HepG2 (cell line): ENCODE data around the gene MRPL2. TPM values are rescaled to one million over a fixed set of nuclear protein-coding genes. Genes with fewer than 3 reads are reported as not detected.

Experiments used
- CHD4 ChIP-seq: fragments of 200-600 bp; sonication (generic); IDR thresholded peaks from 2 replicates; pipeline ENCODE4 v1.7.0; 2017; ENCODE audit warnings: mild to moderate bottlenecking, low read length, borderline replicate concordance
- HNF4A ChIP-seq: sonication (generic); formaldehyde crosslinking; IDR thresholded peaks from 2 replicates; pipeline ENCODE4 v1.4.0; 2020; ENCODE audit warnings: missing genetic modification reagents
- MAF1 ChIP-seq: sonication (generic); formaldehyde crosslinking; IDR thresholded peaks from 2 replicates; pipeline ENCODE4 v1.5.0; 2020; ENCODE audit warnings: missing genetic modification reagents, borderline replicate concordance
- MLXIP ChIP-seq: sonication (generic); formaldehyde crosslinking; IDR thresholded peaks from 2 replicates; pipeline ENCODE4 v1.9.0; 2021; ENCODE audit warnings: missing genetic modification reagents, borderline replicate concordance
- NCOR1 ChIP-seq: fragments of 200-600 bp; sonication (generic); IDR thresholded peaks from 2 replicates; pipeline ENCODE4 v1.7.0; 2017; ENCODE audit warnings: antibody characterized with exemption, low read length, borderline replicate concordance
- NFKBIZ ChIP-seq: IDR thresholded peaks from 2 replicates; pipeline ENCODE4 v1.6.1; 2018; ENCODE audit warnings: missing genetic modification reagents, missing compliant biosample characterization
- PAF1 ChIP-seq: IDR thresholded peaks from 2 replicates; pipeline ENCODE4 v1.6.1; 2016; ENCODE audit warnings: missing genetic modification reagents, missing compliant biosample characterization
- TBX3 ChIP-seq: fragments of 450-650 bp; IDR thresholded peaks from 2 replicates; pipeline ENCODE4 v1.6.1; 2017; ENCODE audit warnings: antibody characterized with exemption, mild to moderate bottlenecking, inconsistent platforms, borderline replicate concordance
- TOE1 ChIP-seq: sonication (generic); formaldehyde crosslinking; IDR thresholded peaks from 2 replicates; pipeline ENCODE4 v1.4.0; 2020; ENCODE audit warnings: mild to moderate bottlenecking, missing genetic modification reagents
- ZNF34 ChIP-seq: sonication (generic); formaldehyde crosslinking; IDR thresholded peaks from 2 replicates; pipeline ENCODE4 v1.4.0; 2020; ENCODE audit warnings: mild to moderate bottlenecking, missing genetic modification reagents, borderline replicate concordance
- ZNF530 ChIP-seq: sonication (generic); formaldehyde crosslinking; IDR thresholded peaks from 2 replicates; pipeline ENCODE4 v1.5.0; 2020; ENCODE audit warnings: low read depth, mild to moderate bottlenecking, missing genetic modification reagents
- polyA plus RNA-seq, 8 experiments: library from polyadenylated mRNA; depleted of rRNA in 3 of 8; stranded (reverse) in 7 of 8; unstranded in 1 of 8; fragments of >200 nt; fragmentation: Illumina TruSeq in 4 of 8; extraction: Trizol in 4 of 8; gene quantifications; 2 replicates each; pipeline versions ENCODE4 v1.2.1 to v1.2.3, GENCODE V29; 2011 to 2016; ENCODE audit warnings: low read depth in 4 of 8, missing spikeins in 1 of 8, mixed read lengths in 1 of 8; ENCODE audit not compliant: insufficient read depth in 1 of 8
- total RNA-seq, 5 experiments: library from RNA; depleted of rRNA; stranded (reverse); fragments of >200 nt; fragmentation: Illumina TruSeq; extraction: Trizol; gene quantifications; 2 replicates each; pipeline ENCODE4 v1.2.3, GENCODE V29; 2016; ENCODE audit warnings: low read depth in 1 of 5
- TF ChIP-seq, protein P1 (sequence below): sonication (generic); formaldehyde crosslinking; IDR thresholded peaks from 2 replicates; pipeline ENCODE4 v1.5.1; 2020; ENCODE audit warnings: missing genetic modification reagents, mild to moderate bottlenecking, borderline replicate concordance
- TF ChIP-seq, protein P2 (sequence below): sonication (generic); formaldehyde crosslinking; IDR thresholded peaks from 2 replicates; pipeline ENCODE4 v1.4.0; 2020; ENCODE audit warnings: mild to moderate bottlenecking, missing genetic modification reagents
- TF ChIP-seq, protein P3 (sequence below): sonication (generic); formaldehyde crosslinking; IDR thresholded peaks from 2 replicates; pipeline ENCODE4 v1.4.0; 2020; ENCODE audit warnings: missing genetic modification reagents

Gene MRPL2
- total and polyA plus RNA-seq, 2 of the 13 experiments (the other 11 are each of a cell fraction or from before 2014, with no cell fraction given) = 56.8 to 65.6 TPM

DNA sequence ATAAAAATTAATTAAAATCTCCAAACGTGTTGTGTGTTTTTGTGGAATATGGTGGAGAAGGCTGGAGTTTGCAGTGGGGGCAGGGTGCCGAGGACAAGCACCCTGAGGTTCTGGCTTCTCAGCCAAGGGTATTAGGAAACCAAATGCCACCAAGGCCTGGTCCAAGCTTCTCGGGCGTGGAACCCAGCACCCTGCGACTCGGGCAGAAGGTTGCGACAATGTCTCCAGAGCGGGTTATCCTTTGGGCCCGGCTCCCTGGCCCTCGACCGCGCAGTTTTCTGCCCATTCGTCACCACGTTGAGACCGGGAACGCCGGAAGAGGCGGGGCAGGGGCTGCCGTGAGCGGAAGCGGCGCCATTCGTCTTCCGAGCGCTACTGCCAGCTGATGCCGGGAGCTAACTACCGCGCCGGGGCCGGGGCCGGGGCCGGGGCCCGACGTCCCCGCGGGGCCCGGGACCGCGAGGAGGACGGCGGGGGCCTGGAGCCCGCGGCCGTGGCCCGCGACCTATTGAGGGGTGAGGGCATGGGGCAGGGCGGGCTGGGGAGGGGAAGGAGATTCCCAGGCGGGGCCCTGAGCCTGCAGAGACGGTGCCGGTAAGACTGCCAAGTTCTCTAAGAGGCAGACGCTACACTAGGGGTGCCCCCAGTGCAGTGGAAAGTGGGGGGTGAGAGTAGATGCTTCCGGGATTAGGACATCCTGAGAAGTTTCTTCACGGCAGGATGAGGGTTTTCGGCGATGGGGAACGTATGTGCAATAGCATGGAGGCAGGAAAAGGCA, 37.8 kb downstream of the MRPL2 start, which contains the start of gene RRP36 (continued):
- TF ChIP-seq NCOR1 (no peak), ZNF34 (CRISPR knock-in tag) (no peak), MLXIP (CRISPR knock-in tag) (0 out of 2 replicates have a peak, but pooled peaks have one; percentile 26), NFKBIZ (CRISPR knock-in tag) (no peak), TOE1 (CRISPR knock-in tag) (no peak), MAF1 (CRISPR knock-in tag) (0 out of 2 replicates have a peak, but pooled peaks have one; percentile 38), TBX3 (no peak), CHD4 (no peak), PAF1 (no peak; the same call in 1 of the 2 replicates), ZNF530 (CRISPR knock-in tag) (no peak), HNF4A (CRISPR knock-in tag) (peak; percentile 24; the same call in 1 of the 2 replicates)
- TF ChIP-seq, protein P1, sequence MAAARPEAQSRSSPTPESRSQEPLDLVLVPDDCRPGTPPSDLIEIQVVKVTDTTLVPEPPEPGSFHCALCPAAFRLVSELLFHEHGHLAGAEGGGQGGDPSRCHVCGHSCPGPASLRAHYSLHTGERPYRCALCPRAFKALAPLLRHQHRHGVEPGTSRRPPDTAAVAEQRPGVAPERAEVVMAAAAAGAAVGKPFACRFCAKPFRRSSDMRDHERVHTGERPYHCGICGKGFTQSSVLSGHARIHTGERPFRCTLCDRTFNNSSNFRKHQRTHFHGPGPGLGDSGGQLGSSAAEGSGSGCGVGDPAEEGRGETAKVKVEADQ (CRISPR knock-in tag) = peak; percentile 83; the same call in 1 of the 2 replicates
- TF ChIP-seq, protein P2, sequence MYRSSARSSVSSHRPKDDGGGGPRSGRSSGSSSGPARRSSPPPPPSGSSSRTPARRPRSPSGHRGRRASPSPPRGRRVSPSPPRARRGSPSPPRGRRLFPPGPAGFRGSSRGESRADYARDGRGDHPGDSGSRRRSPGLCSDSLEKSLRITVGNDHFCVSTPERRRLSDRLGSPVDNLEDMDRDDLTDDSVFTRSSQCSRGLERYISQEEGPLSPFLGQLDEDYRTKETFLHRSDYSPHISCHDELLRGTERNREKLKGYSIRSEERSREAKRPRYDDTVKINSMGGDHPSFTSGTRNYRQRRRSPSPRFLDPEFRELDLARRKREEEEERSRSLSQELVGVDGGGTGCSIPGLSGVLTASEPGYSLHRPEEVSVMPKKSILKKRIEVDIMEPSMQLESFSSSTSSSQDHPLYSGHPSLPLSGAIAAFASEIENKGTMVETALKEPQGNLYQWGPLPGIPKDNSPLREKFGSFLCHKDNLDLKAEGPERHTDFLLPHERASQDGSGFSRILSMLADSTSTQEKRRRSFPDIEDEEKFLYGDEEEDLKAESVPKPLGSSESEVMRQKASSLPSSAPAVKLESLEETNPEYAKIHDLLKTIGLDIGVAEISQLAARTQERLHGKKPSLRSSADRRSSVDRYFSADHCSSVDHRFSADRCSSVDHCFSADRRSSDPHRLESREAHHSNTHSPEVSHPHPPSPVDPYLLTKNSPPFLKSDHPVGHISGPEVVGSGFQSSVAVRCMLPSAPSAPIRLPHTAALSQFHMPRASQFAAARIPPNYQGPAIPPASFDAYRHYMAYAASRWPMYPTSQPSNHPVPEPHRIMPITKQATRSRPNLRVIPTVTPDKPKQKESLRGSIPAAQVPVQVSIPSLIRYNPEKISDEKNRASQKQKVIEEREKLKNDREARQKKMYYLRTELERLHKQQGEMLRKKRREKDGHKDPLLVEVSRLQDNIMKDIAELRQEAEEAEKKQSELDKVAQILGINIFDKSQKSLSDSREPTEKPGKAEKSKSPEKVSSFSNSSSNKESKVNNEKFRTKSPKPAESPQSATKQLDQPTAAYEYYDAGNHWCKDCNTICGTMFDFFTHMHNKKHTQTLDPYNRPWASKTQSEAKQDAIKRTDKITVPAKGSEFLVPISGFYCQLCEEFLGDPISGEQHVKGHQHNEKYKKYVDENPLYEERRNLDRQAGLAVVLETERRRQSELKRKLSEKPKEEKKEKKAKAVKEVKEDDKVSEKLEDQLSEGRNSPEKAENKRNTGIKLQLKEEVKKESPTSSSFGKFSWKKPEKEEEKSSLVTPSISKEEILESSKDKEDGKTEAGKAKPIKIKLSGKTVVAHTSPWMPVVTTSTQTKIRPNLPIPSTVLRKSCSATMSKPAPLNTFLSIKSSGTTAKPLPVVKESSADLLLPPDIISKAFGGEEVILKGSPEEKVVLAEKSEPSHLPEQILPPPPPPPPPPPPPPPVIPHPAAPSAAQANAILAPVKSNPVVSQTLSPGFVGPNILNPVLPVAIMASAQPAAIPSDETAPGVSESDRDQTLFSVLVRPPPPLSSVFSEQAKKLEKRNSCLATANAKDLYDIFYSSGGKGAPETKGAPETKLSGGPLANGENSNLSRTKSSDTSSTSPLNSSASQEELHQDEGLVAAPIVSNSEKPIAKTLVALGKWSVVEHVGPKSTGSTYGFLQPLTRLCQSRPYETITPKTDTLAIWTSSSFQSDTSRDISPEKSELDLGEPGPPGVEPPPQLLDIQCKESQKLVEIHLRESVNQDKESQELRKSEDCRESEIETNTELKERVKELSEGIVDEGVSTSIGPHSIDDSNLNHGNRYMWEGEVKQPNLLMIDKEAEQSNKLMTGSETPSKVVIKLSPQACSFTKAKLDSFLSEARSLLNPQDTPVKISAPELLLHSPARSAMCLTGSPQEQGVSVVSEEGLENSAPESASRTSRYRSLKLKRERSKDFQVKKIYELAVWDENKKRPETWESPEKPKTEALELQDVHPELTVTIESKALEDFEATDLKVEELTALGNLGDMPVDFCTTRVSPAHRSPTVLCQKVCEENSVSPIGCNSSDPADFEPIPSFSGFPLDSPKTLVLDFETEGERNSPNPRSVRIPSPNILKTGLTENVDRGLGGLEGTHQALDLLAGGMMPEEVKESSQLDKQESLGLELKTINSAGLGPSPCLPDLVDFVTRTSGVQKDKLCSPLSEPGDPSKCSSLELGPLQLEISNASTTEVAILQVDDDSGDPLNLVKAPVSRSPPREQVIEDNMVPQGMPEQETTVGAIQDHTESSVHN (CRISPR knock-in tag) = peak; percentile 48; the same call in 1 of the 2 replicates
- TF ChIP-seq, protein P3, sequence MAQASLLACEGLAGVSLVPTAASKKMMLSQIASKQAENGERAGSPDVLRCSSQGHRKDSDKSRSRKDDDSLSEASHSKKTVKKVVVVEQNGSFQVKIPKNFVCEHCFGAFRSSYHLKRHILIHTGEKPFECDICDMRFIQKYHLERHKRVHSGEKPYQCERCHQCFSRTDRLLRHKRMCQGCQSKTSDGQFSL (CRISPR knock-in tag) = peak; percentile 69; the same call in 1 of the 2 replicates
